Hepatic stellate cell (primary cell): Measurements from ENCODE around the gene BOC.

Experiments
- DNase-seq: peaks from one replicate; pipeline ENCODE4 v3.0.0; 2011; ENCODE audit warnings: low spot score

The BOC gene

GRCh38 chr3:113193719-113194118 lies 17.6 kb upstream of the BOC start:
- DNase-seq, result no peak

DNA sequence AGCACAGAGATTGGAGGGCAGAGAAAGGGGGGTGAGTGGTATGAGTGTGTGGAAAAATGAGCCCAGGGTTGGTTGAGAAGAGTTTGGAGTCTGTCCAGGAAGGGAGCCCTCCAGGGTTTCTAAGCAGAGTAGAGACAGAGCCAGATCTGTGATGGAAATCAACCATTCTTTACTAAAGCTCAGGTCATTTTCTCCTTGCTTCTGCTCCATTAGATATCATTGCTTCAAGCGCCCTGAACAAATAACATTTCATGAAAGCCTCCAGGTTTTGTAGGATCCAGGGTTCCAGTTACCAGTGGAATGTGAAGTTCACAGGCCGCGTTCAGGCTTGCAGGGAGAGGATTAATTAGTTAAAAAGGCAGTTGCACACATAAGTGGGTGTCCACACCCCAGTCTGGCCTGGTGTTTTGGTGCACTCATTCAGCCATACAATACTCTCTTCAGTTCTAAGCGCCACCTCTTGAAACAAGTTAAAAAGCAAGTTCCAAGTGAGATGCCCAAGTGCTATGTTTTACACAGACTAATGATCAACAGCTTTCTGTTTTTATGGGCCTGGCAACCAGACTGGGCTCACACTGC lies 16.4 kb upstream of the BOC start:
- no peak for DNase-seq

GRCh38 chr3:113200351-113200750 lies 11.0 kb upstream of the BOC start:
- DNase-seq, result no peak

GRCh38 chr3:113200946-113201345 lies 10.4 kb upstream of the BOC start:
- no peak for DNase-seq

GRCh38 chr3:113204371-113204770 lies 7.0 kb upstream of the BOC start:
- DNase-seq, result no peak

DNA sequence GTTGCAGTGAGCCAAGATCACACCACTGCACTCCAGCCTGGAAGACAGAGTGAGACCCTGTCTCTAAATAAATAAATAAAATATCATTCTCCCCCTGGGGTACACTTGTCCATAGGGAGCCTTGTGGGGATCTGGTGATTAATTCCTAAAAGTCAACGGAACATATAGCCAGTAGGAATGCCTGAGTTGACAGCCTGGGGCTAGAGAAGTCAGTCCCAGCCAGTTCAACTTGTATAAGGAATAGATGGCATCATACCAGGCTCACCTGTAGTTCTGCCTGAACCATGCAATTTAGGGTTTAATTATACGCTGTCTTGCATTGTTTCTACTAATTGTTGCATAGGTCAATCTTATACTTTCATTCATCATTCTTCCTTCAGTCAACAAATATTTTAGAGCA lies 5.9 kb upstream of the BOC start:
- DNase-seq, result no peak

DNA sequence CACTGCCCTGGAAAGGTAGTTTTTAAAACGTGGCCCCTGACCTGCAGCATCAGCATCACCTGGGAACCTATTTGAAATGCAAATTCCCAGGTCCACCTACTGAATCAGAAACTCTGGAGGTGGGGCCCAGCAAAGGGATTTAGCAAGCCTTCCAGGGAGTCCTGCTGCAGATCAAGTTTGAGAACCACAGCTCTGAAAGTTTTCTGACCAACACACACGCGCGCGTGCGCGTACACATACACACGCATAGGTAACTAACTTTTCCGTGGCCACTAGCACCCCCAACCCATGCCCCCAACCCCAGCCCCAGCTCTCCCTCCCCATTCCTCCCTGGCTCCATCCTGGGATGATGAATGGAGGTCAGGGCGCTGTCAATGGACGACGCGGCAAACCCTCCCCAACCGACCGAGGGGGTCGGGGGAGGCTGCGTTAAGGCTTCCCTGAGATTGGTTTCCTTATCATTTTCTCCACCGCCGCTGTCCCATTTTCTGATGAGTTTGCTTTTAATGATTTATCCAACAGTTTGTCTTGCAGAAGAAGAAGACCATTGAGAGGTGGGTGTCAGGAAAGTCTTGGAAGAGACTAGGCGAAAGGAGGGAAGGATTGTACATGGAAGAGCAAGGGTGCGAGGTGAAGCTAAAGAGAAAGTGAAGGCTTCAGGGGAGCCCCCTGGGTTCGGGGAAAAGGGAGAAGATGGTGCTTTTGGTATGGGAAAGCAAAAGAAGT lies 590 bp upstream of the BOC start:
- DNase-seq, result no peak

GRCh38 chr3:113212150-113212843 lies 940 bp downstream of the BOC start:
- DNase-seq, result peak; percentile 30

- DNase-seq, result no peak
These were observed 1.6 kb downstream of the BOC start for GRCh38 chr3:113212844-113213375.

DNA sequence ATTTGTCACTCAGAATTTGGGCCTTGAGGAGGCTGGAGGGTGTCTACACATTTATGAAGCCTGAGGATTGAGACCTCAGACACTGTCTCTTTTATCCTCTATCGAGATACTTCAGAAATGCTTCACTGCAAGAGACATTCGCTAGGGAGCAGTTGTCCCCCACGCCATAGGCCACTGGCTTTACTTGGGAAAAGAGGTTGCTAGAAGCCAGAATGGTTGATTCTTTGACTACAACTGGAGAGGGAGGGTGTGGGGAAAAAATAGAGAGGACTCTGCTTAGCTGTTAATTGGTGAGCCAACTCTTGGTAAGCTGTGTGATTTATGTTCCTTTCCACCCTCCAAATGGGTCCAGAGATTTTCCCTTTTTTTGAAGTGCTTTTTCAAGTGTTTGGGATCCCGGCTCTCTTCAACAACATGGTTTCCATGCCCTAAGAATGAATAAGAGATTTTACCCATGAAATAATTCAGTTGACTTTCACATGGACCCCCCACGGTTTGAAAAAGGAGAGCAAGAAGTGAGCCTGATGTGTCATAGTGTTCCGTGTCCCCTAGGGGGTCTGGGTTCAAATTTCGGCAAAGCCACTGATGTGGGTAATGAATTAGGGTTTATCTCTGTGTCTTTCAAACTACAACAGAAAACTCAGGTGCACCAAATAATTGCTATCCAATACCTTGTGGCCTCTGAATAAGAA lies 2.7 kb downstream of the BOC start:
- DNase-seq, result no peak

DNA sequence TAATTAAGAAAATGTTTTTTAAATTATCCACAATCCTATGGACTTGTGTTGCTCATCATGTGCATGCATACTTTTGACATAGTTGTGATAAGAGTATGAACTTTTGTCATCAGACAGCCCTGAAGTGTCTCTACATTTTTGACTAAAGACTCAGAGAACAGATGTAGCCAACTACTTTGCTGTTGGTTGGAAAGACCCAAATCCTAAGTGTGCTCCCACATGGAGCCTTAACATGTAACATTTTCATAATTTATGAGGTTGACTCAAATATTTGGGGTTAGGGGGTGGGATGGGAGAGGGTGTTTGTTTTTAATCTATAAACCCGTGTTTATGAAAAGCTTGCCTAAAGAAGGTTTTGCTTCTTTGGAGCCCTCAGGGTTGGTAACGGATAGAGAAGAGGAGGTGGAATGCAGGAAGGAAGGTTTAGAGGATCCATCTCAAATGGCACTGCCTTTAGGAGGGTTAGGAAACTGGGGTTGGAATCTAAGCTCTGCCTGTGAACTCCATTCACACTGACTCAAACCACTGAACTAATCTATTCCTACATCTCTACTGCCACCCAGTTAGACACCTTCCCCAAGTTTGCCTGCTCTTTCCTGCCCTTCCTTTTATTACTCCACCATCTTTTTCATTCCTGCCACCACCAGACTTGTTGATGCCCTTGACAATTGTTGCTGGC lies 3.7 kb downstream of the BOC start:
- no peak for DNase-seq

DNA sequence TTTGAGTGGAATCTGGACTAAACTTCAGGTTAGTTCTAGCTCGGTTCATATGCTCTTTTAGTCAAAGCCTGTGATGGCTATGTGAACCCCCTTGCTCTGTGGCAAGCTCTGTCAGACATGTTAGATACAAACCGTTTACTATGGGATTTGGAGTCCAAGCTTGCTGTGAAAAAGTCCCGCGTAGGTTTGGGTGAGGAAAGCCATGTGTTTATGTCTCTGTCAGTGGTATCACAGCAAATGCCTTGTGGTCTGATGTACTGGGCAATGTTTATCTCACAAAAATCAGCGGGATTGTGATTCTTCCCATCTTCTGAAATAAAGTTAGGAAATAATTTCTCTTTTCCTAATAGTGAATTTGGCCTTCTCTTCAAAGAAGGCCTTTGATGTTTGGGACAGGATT lies 5.0 kb downstream of the BOC start:
- DNase-seq, result no peak

- DNase-seq, result no peak
These were observed 6.8 kb downstream of the BOC start for GRCh38 chr3:113218011-113218680.

- DNase-seq, result no peak
These were observed 7.3 kb downstream of the BOC start for GRCh38 chr3:113218681-113219045.

DNA sequence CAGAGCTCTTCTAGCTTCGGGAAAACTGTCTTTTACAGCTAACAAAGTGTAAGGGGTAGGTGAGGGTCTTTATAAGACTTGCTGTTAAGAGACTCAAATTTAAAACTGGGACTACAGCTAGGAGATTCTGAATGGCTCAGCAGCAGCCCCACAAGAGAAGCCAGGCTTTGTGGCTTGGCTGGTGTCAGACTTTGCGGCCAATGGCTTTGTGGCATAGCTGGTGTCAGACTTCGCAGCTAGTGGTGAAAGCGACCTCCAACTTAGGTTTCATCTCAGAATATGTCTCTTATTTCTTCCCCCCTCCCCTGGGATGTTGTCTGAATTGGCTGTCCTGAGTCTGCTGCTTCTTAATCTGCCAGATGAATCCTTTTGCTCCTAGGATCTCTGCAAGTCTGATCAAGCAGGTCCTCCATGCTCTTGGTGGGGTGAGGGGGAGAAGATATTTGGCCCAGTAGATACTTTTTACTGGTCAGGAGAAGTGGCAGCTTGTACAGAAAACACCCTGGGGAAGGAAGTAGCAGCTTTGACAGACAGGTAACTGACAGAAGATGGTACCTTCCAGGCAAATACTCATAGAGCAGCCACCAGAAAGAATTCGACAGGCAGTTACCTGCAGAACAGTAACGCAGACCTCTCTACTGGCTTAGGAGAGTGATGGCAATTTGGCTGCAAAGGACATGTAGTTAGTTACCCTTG lies 8.4 kb downstream of the BOC start:
- no peak for DNase-seq

DNA sequence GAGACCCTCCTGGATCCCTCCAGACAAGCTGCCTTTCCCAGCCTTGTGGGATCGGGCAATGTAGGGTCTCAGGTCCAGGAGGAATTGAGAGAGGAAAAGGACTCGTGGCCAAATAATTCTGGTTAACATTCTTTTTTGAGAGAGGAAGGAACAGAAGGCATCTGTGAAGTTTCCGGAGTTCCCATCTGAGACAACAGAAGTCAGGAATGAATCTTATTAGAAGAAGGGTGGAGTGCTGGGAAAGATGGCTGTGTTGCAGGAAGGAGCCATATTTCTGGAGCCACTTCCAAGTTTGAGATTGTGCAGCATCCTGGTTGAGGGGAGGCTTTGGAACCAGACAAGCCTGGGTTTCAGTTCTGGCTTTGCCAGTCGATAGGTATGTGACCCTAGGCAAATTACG lies 9.4 kb downstream of the BOC start:
- no peak for DNase-seq

- DNase-seq, result no peak
These were observed 10.4 kb downstream of the BOC start for GRCh38 chr3:113221721-113222257.

DNA sequence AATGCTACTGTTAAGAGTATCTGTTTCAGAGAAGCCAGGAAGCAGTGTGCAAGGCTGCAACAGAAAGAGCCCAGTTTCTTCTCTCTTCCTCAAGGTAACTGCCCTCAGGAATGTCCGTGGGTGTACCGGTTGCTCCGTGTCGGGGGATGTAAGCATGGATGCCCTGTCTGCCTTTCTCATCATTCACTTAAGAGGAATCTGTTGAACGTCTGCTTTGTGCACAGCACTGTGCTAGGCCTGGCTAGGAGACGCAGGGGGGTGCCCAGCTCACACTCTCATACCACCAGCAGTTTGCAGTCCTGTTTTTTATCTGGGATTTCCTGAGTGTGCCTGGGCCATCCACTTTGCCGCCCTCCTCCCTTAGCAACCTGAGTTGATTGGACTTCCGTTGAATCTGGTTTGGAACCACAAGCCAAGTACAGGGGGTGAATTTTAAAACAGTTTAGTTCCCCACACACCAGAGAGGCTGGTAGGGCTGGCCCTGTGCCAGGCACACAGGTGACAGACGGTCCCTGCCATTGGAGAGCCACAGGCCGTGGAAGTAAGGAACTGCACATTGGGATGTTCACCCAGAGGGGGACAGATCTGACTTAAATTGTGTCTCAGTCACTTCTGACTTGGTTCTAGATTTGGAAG lies 11.2 kb downstream of the BOC start:
- no peak for DNase-seq

GRCh38 chr3:113223475-113224281 lies 12.3 kb downstream of the BOC start:
- peak; percentile 15 for DNase-seq
